ENCODE measurements around the gene SRCAP. TPM values are rescaled to one million over a fixed set of nuclear protein-coding genes. Genes with fewer than 3 reads are reported as not detected.

Gene SRCAP
- total and polyA plus RNA-seq, 2 of the 8 experiments (the other 6 are each of a cell fraction or from before 2014, with no cell fraction given), result 5.5 to 54.3 TPM

DNA sequence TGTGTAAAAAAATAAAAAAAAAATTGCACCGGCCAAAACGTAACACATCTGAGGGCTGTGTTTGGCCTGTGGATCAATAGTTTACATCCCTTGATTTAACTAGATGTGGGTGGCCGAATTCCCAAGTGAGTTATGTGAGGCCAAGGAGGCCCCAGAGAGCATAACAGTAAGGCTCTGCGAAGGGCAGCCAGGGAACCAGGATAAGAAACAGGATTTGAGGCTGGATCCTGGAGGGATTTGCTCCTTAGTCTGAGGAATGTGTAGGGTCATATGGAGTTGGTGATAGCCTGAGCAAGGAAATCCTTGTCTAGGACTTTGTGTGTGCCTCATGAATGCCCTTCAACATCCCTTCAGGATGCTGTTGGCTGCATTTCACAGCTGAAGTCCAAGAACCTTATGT lies 51.2 kb downstream of the SRCAP start:
- Histone ChIP-seq H3K23me2 (ENCODE audit: low read depth, low read length) (peaks cover 7% of the 10 kb centered on the region; the same call in 1 of the 2 replicates), H4K8ac (ENCODE audit: extremely low read depth, insufficient read depth, low read length) (no peak overlapping the region), H3K14ac (ENCODE audit: insufficient read length) (no peak overlapping the region), H3K4me2 (ENCODE audit: insufficient read depth in 1 of 2, low read depth in 2 of 2, low read length in 2 of 2) (peak overlapping the region in 1 of 2 experiments; percentile 67; a peak in 1 of 4 replicates), H2BK15ac (ENCODE audit: low read length) (no peak overlapping the region), H4K91ac (replicated peaks; ENCODE audit: insufficient read length, low read length) (no peak overlapping the region), H2BK120ac (replicated peaks; ENCODE audit: low read depth, low read length) (no peak overlapping the region), H2AK5ac (ENCODE audit: low read depth, low read length) (no peak overlapping the region), H4K5ac (ENCODE audit: insufficient read length, low read depth, low read length) (no peak overlapping the region), H3K4ac (replicated peaks; ENCODE audit: insufficient read length, low read depth, low read length) (no peak overlapping the region), H2AFZ (ENCODE audit: low read length) (no peak overlapping the region), H3K27me3 (replicated peaks in 1 of 4; ENCODE audit: control insufficient read depth in 3 of 4, extremely low read depth in 1 of 4, insufficient read depth in 3 of 4, low read length in 3 of 4) (no peaks in the 10 kb centered on the region), H2BK12ac (ENCODE audit: low read depth, low read length) (no peak overlapping the region), H3K4me3 (ENCODE audit: extremely low read depth in 1 of 4, insufficient read depth in 2 of 4, low read depth in 3 of 4, low read length in 4 of 4) (no peak overlapping the region), H3K79me2 (ENCODE audit: control insufficient read depth in 1 of 2, insufficient read depth in 2 of 2, low read length in 2 of 2) (peaks cover 0 to 15% of the 10 kb centered on the region in 2 experiments; a peak in 2 of 4 replicates), H3K36me3 (ENCODE audit: control insufficient read depth in 2 of 4, insufficient read depth in 4 of 4, low read length in 3 of 4) (peaks cover 6 to 24% (median 19%) of the 10 kb centered on the region in 4 experiments; a peak in 5 of 8 replicates), H2BK20ac (ENCODE audit: low read length) (no peak overlapping the region), H3K4me1 (replicated peaks in 1 of 4; ENCODE audit: control insufficient read depth in 3 of 4, insufficient read depth in 4 of 4, low read length in 3 of 4) (peaks cover 0 to 4% (median 0%) of the 10 kb centered on the region in 4 experiments; a peak in 2 of 7 replicates), H3K27ac (ENCODE audit: low read depth, low read length) (no peak overlapping the region), H3K56ac (replicated peaks; ENCODE audit: insufficient read length, low read depth, low read length) (no peak overlapping the region), H3K9me3 (ENCODE audit: insufficient read depth in 2 of 2, low read depth in 1 of 2, low read length in 1 of 2) (no peaks in the 10 kb centered on the region), H3K79me1 (ENCODE audit: low read depth, low read length) (peaks cover 8% of the 10 kb centered on the region; the same call in 1 of the 2 replicates), H2BK5ac (ENCODE audit: low read depth, low read length) (no peak overlapping the region), H3K23ac (ENCODE audit: insufficient read length) (no peak overlapping the region), H4K20me1 (replicated peaks in 1 of 2; ENCODE audit: control insufficient read depth in 1 of 2, insufficient read depth in 2 of 2, low read length in 2 of 2) (peaks cover 3 to 7% of the 10 kb centered on the region in 2 experiments), H3K9ac (replicated peaks in 1 of 4; ENCODE audit: extremely low read depth in 1 of 4, low read depth in 3 of 4, low read length in 3 of 4) (peak overlapping the region in 1 of 4 experiments; percentile 17; a peak in 1 of 7 replicates), H3K18ac (ENCODE audit: extremely low read depth, low read length) (no peak overlapping the region)
- ChIA-PET CTCF (ENCODE audit: partially characterized antibody) (interaction anchor here (0.6 kb wide), 1 partner anchor 253 kb away, joined by 3 read pairs; no protein-coding TSS in a partner anchor), POLR2A (ENCODE audit: partially characterized antibody) (interaction anchor here (0.5 to 7.1 kb wide), 10 partner anchors 9 to 299 kb away, joined by 3 to 92 read pairs (median 5); partner anchors contain the start of genes CFAP119 and RNF40)
- no peak for FAIRE-seq
- DNase-seq (ENCODE audit: low read depth in 1 of 2, low spot score in 2 of 2), result no peak
- no peak for TF ChIP-seq YY1 (IDR thresholded peaks at IDR 0.05; ENCODE audit: low read depth, low read length)
- no peak for TF ChIP-seq GTF2F1 (IDR thresholded peaks at IDR 0.05; ENCODE audit: borderline replicate concordance, low read depth, low read length)
- no peak for TF ChIP-seq CTCF (IDR thresholded peaks at IDR 0.05; ENCODE audit: control extremely low read depth in 1 of 3, insufficient read depth in 1 of 3, low read depth in 1 of 3, low read length in 3 of 3)
- no peak for TF ChIP-seq NRF1 (IDR thresholded peaks at IDR 0.05; ENCODE audit: low read depth, low read length)
- no peak for TF ChIP-seq HDAC2 (IDR thresholded peaks at IDR 0.05; ENCODE audit: borderline replicate concordance in 1 of 2, low read depth in 2 of 2, low read length in 2 of 2)
- TF ChIP-seq NANOG (IDR thresholded peaks at IDR 0.05; ENCODE audit: insufficient read depth, low read depth, low read length, poor library complexity, severe bottlenecking), result no peak
- no peak for TF ChIP-seq CEBPB (IDR thresholded peaks at IDR 0.05; ENCODE audit: low read depth, low read length)
- 86% methylated on average over 4 of the region's 4 CpGs; no CpG with 5 or more reads in 1 of the 2 experiments for WGBS, 2 experiments (ENCODE audit: extremely low coverage in 1 of 2, insufficient coverage in 1 of 2, insufficient read length in 1 of 2, insufficient replicate concordance in 2 of 2, low coverage in 1 of 2, low lambda C conversion rate in 2 of 2, missing lambda C conversion rate in 1 of 2)

Data from H1 (cell line).